Activated naive CD8-positive, alpha-beta T cell treated with anti-CD3 and anti-CD28 coated beads for 36 hours (primary cell): ENCODE data around the gene SLC9A4. TPM values are rescaled to one million over a fixed set of nuclear protein-coding genes. Genes with fewer than 3 reads are reported as not detected.

Source experiments
- total RNA-seq, 2 experiments: library from RNA; stranded (reverse); gene quantifications; one replicate each; pipeline ENCODE4 v1.2.3, GENCODE V29; 2021

The SLC9A4 gene
- total RNA-seq, 2 experiments from 2014 or later = not detected

Other genes with a start within 250 kb of the SLC9A4 start
- under 1 TPM; 0.10 to 0.18 TPM for gene IL1RL1, start 161.7 kb upstream of the SLC9A4 start, total RNA-seq
- 10 to 100 TPM; 20.6 to 21.8 TPM for gene IL18R1, start 117.4 kb upstream of the SLC9A4 start, total RNA-seq
- 1 to 10 TPM; 5.3 to 5.5 TPM for gene IL18RAP, start 50.1 kb upstream of the SLC9A4 start, total RNA-seq
- gene SLC9A2, start 146.3 kb downstream of the SLC9A4 start, total RNA-seq = under 1 TPM in 1 of 2 experiments, not detected in 1; 0.04 TPM